PC-3 (cell line): ENCODE measurements around the gene SLCO1C1. TPM values are rescaled to one million over a fixed set of nuclear protein-coding genes. Genes with fewer than 3 reads are reported as not detected.

Experiments used
- ATAC-seq: fragments of 200-7000 bp; cut with Tn5 transposase; 2 replicates; pipeline ENCODE4 v1.9.1; 2020; ENCODE audit warnings: mild to moderate bottlenecking, moderate library complexity
- BruUV-seq: library from RNA; stranded (reverse); fragments of 400-500 nt; replicated peaks from 2 replicates; lab custom pipeline; 2021; lab: Mats Ljungman, UMichigan
- CTCF ChIA-PET: fragments of 300-600 bp; sonication (Branson Sonifier 250); formaldehyde crosslinking; loops from one replicate; lab custom pipeline; 2022; ENCODE audit warnings: antibody characterized with exemption; lab: Charles Lee
- POLR2A ChIA-PET: fragments of 300-600 bp; sonication (Branson Sonifier 250); formaldehyde crosslinking; loops from one replicate; lab custom pipeline; 2022; ENCODE audit warnings: antibody characterized with exemption; ENCODE audit not compliant: unreplicated experiment; lab: Charles Lee
- DNase-seq: peaks from one replicate; pipeline ENCODE4 v3.0.0-alpha.2; 2015
- H2AFZ ChIP-seq: fragments of 300-600 bp; sonication (generic); 2 replicates; pipeline ENCODE4 v1.6.0; 2016; ENCODE audit warnings: antibody characterized with exemption, low read length
- H3F3A ChIP-seq: fragments of 300-600 bp; sonication (generic); one replicate; pipeline ENCODE4 v1.6.0; 2017; ENCODE audit warnings: antibody characterized with exemption, low read length, control low read depth, mild to moderate bottlenecking; ENCODE audit not compliant: unreplicated experiment
- H3K27ac ChIP-seq: fragments of 300-600 bp; sonication (generic); 2 replicates; pipeline ENCODE4 v1.5.1; 2016; ENCODE audit warnings: mild to moderate bottlenecking, low read length
- H3K27me3 ChIP-seq: fragments of 300-600 bp; sonication (generic); 2 replicates; pipeline ENCODE4 v1.6.1; 2016; ENCODE audit warnings: low read length, mixed read lengths
- H3K36me3 ChIP-seq: fragments of 300-600 bp; sonication (generic); 2 replicates; pipeline ENCODE4 v1.6.1; 2016; ENCODE audit warnings: low read depth, mixed run types, low read length, mixed read lengths
- H3K4me1 ChIP-seq: fragments of 300-600 bp; sonication (generic); 2 replicates; pipeline ENCODE4 v1.5.1; 2016; ENCODE audit warnings: low read length; ENCODE audit not compliant: insufficient read depth
- H3K4me2 ChIP-seq: fragments of 300-600 bp; sonication (generic); 2 replicates; pipeline ENCODE4 v1.6.0; 2016; ENCODE audit warnings: low read length
- H3K4me3 ChIP-seq: fragments of 300-600 bp; sonication (generic); 2 replicates; pipeline ENCODE4 v1.5.1; 2016; ENCODE audit warnings: mild to moderate bottlenecking, low read length, mixed read lengths
- H3K79me2 ChIP-seq: fragments of 300-600 bp; sonication (generic); 2 replicates; pipeline ENCODE4 v1.6.1; 2017; ENCODE audit warnings: low read length, mixed read lengths
- H3K9ac ChIP-seq: fragments of 300-600 bp; sonication (generic); 2 replicates; pipeline ENCODE4 v1.6.0; 2016; ENCODE audit warnings: mild to moderate bottlenecking, low read length
- H3K9me2 ChIP-seq: fragments of 300-600 bp; sonication (generic); replicated peaks from 2 replicates; pipeline ENCODE4 v1.6.1; 2016; ENCODE audit warnings: mixed run types, low read length, mixed read lengths
- H3K9me3 ChIP-seq: fragments of 300-600 bp; sonication (generic); 2 replicates; pipeline ENCODE4 v1.6.1; 2016; ENCODE audit warnings: low read length, mixed read lengths
- H4K20me1 ChIP-seq: fragments of 300-600 bp; sonication (generic); 2 replicates; pipeline ENCODE4 v1.6.1; 2016; ENCODE audit warnings: low read length, mixed read lengths
- CTCF ChIP-seq: fragments of 300-600 bp; sonication (generic); conservative IDR thresholded peaks from 2 replicates; pipeline ENCODE4 v1.5.1; 2017; ENCODE audit warnings: antibody characterized with exemption, low read depth, mild to moderate bottlenecking, low read length
- EZH2 ChIP-seq: fragments of 300-600 bp; sonication (generic); IDR thresholded peaks from one replicate; pipeline ENCODE4 v1.6.1; 2017; ENCODE audit warnings: antibody characterized with exemption, mild to moderate bottlenecking, low read length; ENCODE audit not compliant: unreplicated experiment
- EZH2phosphoT487 ChIP-seq: fragments of 300-600 bp; sonication (generic); IDR thresholded peaks from 2 replicates; pipeline ENCODE4 v1.6.1; 2018; ENCODE audit warnings: mild to moderate bottlenecking, antibody characterized with exemption, low read length, borderline replicate concordance
- intact Hi-C: fragments of 100-400 bp; cut with micrococcal nuclease; formaldehyde crosslinking; loops from 2 replicates; pipeline ENCODE4 v1.9.0; 2023
- total RNA-seq: library from RNA; depleted of rRNA; stranded (reverse); fragments of >200 nt; gene quantifications from 2 replicates; pipeline ENCODE4 v1.2.3, GENCODE V29; 2014

SLCO1C1 gene
- total RNA-seq, 1 experiment from 2014 or later: not detected

DNA sequence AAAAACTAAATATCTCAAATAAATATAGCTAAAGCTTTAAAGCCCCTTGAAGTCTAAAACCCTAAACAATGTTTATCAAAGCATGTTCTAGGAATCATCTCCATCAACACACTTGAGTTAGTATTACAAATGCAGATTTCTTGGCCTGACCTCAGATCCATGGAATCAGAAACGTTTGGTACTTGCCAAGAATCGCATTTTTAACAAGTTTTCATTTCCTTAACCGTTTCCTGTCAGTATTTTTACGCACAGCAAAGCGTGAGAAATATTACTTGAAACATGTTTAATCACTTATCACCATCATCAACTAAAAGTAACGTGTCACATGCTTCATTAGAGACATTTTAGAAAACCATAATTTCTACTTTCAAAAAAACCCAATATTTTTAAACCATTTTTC is 9.7 kb downstream of the SLCO1C1 start:
- CTCF ChIA-PET: no interaction called here

GRCh38 chr12:20711846-20712245 is 16.7 kb downstream of the SLCO1C1 start:
- DNase-seq: no peak
- ChIA-PET POLR2A (no interaction called here), CTCF (no interaction called here)
- TF ChIP-seq EZH2phosphoT487 (no peak), CTCF (no peak), EZH2 (no peak)
- Histone ChIP-seq H4K20me1 (no peaks in the 10 kb centered on the region), H3F3A (no peaks in the 10 kb centered on the region), H3K9me3 (no peaks in the 10 kb centered on the region), H3K79me2 (no peaks in the 10 kb centered on the region), H3K9me2 (no peaks in the 10 kb centered on the region), H3K4me2 (no peak overlapping the region), H3K4me1 (no peaks in the 10 kb centered on the region), H3K9ac (no peak overlapping the region), H3K27ac (no peak overlapping the region), H3K27me3 (no peaks in the 10 kb centered on the region), H3K36me3 (no peaks in the 10 kb centered on the region), H2AFZ (no peak overlapping the region), H3K4me3 (no peak overlapping the region)
- no peak for ATAC-seq
- no TSS peak for BruUV-seq
- intact Hi-C loops: no loop called here

More for the DNA sequence above, 9.7 kb downstream of the SLCO1C1 start:
- H3K27me3 ChIP-seq: no peaks in the 10 kb centered on the region
- H3K9ac ChIP-seq: no peak overlapping the region
- DNase-seq (no peak), ATAC-seq (no peak)
- H4K20me1 ChIP-seq: no peaks in the 10 kb centered on the region
- no peak overlapping the region for H2AFZ ChIP-seq
- no TSS peak for BruUV-seq
- no peak overlapping the region for H3K4me3 ChIP-seq
- TF ChIP-seq EZH2: no peak
- TF ChIP-seq CTCF: no peak
- TF ChIP-seq EZH2phosphoT487: no peak
- no peaks in the 10 kb centered on the region for H3K9me2 ChIP-seq
- no peaks in the 10 kb centered on the region for H3K4me1 ChIP-seq
- no peaks in the 10 kb centered on the region for H3K9me3 ChIP-seq
- H3K36me3 ChIP-seq: no peaks in the 10 kb centered on the region
- no peak overlapping the region for H3K27ac ChIP-seq
- H3K4me2 ChIP-seq: no peak overlapping the region
- POLR2A ChIA-PET: no interaction called here
- intact Hi-C loops: no loop called here
- H3F3A ChIP-seq: no peaks in the 10 kb centered on the region
- H3K79me2 ChIP-seq: no peaks in the 10 kb centered on the region

DNA sequence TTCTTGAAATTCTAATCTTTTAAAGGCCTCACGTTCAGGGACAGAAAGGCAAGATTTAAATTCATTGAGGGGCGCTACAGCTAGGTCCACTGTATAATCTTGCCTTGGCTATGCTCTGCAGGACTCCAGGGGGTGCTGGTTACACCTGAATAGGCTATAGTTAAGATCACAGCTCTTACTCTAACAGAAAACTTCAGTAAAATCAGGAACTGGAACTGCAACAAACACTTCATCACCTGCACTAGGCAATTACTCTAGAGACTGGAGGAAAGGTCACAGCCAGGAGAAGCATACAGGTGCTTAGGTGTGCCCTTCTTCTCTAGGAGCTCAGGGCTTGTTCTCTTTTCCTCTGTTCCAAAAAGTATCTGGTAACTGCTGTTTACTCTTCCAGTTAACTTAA is 20.9 kb downstream of the SLCO1C1 start:
- peak; percentile 61 for ATAC-seq

More for the DNA sequence above, 20.9 kb downstream of the SLCO1C1 start:
- Histone ChIP-seq H3F3A (no peaks in the 10 kb centered on the region), H3K4me1 (no peaks in the 10 kb centered on the region), H2AFZ (no peak overlapping the region), H3K79me2 (no peaks in the 10 kb centered on the region), H3K27me3 (no peaks in the 10 kb centered on the region), H3K4me2 (no peak overlapping the region), H3K4me3 (no peak overlapping the region), H3K9ac (no peak overlapping the region), H4K20me1 (no peaks in the 10 kb centered on the region), H3K36me3 (no peaks in the 10 kb centered on the region), H3K27ac (no peak overlapping the region), H3K9me2 (no peaks in the 10 kb centered on the region), H3K9me3 (no peaks in the 10 kb centered on the region)
- ChIA-PET CTCF (interaction anchor here (0.6 kb wide), 1 partner anchor 95 kb away, joined by 4 read pairs; no protein-coding TSS in a partner anchor), POLR2A (no interaction called here)
- intact Hi-C loops: no loop called here
- TF ChIP-seq CTCF (peak; percentile 45; the same call in 1 of the 2 replicates), EZH2phosphoT487 (no peak)
- BruUV-seq: no TSS peak
- DNase-seq: peak; percentile 31
